CD8-positive, alpha-beta memory T cell (primary cell): ENCODE measurements around the gene FERMT3. TPM values are rescaled to one million over a fixed set of nuclear protein-coding genes. Genes with fewer than 3 reads are reported as not detected.
A peak's percentile ranks its signal among the peaks of the same experiment; 100 is the strongest.

Experiments
- CTCF ChIA-PET: fragments of 350-600 bp; sonication (Branson Sonifier 250); formaldehyde crosslinking; loops from one replicate; lab custom pipeline; 2021; ENCODE audit warnings: antibody characterized with exemption; lab: Charles Lee
- POLR2A ChIA-PET: fragments of 350-600 bp; sonication (Branson Sonifier 250); formaldehyde crosslinking; loops from one replicate; lab custom pipeline; 2021; ENCODE audit warnings: antibody characterized with exemption; lab: Charles Lee
- DNase-seq, 5 donors: peaks; one replicate each; pipeline versions ENCODE4 v3.0.0 to v3.0.0-alpha.2; 2020 to 2022; ENCODE audit warnings: mixed read lengths in 1 of 5
- H3K27ac ChIP-seq: one replicate; pipeline ENCODE4 v1.7.0; 2013; ENCODE audit warnings: low read depth, mild to moderate bottlenecking, low read length, moderate library complexity
- H3K27me3 ChIP-seq: 2 replicates; pipeline ENCODE4 v1.7.0; 2013; ENCODE audit warnings: low read length, mild to moderate bottlenecking; ENCODE audit not compliant: insufficient read depth, poor library complexity, severe bottlenecking
- H3K36me3 ChIP-seq: 2 replicates; pipeline ENCODE4 v1.7.0; 2013; ENCODE audit warnings: mild to moderate bottlenecking, low read length, moderate library complexity; ENCODE audit not compliant: insufficient read depth
- H3K4me1 ChIP-seq: 2 replicates; pipeline ENCODE4 v1.7.0; 2013; ENCODE audit warnings: mild to moderate bottlenecking, low read length, moderate library complexity; ENCODE audit not compliant: insufficient read depth
- H3K4me3 ChIP-seq: 2 replicates; pipeline ENCODE4 v1.7.0; 2013; ENCODE audit warnings: mild to moderate bottlenecking, low read length
- H3K9me3 ChIP-seq: 2 replicates; pipeline ENCODE4 v1.7.0; 2013; ENCODE audit warnings: mild to moderate bottlenecking, low read length
- H3K27ac Mint-ChIP-seq, 8 donors: one replicate each; pipeline ENCODE4 v1.8.0; 2020 to 2021; ENCODE audit warnings: mixed read lengths in 8 of 8, mild to moderate bottlenecking in 6 of 8, inconsistent platforms in 3 of 8, moderate library complexity in 3 of 8
- H3K27me3 Mint-ChIP-seq, 2 donors: one replicate each; pipeline ENCODE4 v1.8.0; 2020 to 2021; ENCODE audit warnings: mixed read lengths in 2 of 2, mild to moderate bottlenecking in 1 of 2, moderate library complexity in 1 of 2
- H3K36me3 Mint-ChIP-seq, 3 donors: one replicate each; pipeline ENCODE4 v1.8.0; 2020 to 2021; ENCODE audit warnings: mixed read lengths in 3 of 3, inconsistent platforms in 1 of 3, mild to moderate bottlenecking in 1 of 3
- H3K4me1 Mint-ChIP-seq, 3 donors: one replicate each; pipeline ENCODE4 v1.8.0; 2020 to 2021; ENCODE audit warnings: mixed read lengths in 3 of 3, inconsistent platforms in 1 of 3, mild to moderate bottlenecking in 1 of 3
- H3K4me3 Mint-ChIP-seq, 7 donors: one replicate each; pipeline ENCODE4 v1.8.0; 2020 to 2021; ENCODE audit warnings: mixed read lengths in 7 of 7, mild to moderate bottlenecking in 6 of 7, moderate library complexity in 4 of 7, inconsistent platforms in 2 of 7
- H3K9me3 Mint-ChIP-seq, 5 donors: one replicate each; pipeline ENCODE4 v1.8.0; 2020 to 2022; ENCODE audit warnings: mixed read lengths in 5 of 5, mild to moderate bottlenecking in 3 of 5, moderate library complexity in 2 of 5, inconsistent platforms in 1 of 5
- polyA plus RNA-seq: library from polyadenylated mRNA; unstranded; fragments of 300-500 nt; fragmentation: Illumina TruSeq; gene quantifications from one replicate; pipeline ENCODE4 v1.2.3, GENCODE V29; 2021
- total RNA-seq, 2 experiments: library from RNA; stranded (reverse); gene quantifications; one replicate each; pipeline ENCODE4 v1.2.3, GENCODE V29; 2021

The FERMT3 gene
- total and polyA plus RNA-seq, 3 experiments from 2014 or later = 205 to 213 (median 206) TPM

DNA sequence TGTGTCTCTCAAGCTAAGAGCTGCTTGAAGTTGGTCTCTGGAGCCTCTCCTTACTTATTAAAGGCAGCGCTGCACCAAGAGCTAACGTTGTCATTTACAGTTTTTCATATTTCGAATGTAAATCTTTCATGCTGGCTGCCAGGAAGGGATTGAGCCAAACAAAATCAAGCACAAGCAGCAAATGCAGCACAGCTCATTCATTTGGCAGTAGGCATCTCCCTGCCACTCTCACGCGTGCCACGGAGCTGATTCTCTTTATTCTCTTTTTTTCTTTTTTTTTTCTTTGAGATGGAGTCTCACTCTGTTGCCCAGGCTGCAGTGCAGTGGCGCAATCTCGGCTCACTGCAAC, 26.4 kb downstream of the FERMT3 start:
- H3K4me3 ChIP-seq = no peak overlapping the region
- Mint-ChIP-seq H3K36me3 (peaks cover 0 to 17% (median 0%) of the 10 kb centered on the region in 3 donors), H3K27me3 (peaks cover 0 to 2% of the 10 kb centered on the region in 2 donors), H3K9me3 (no peaks in the 10 kb centered on the region), H3K27ac (peak overlapping the region; percentile 37 to 96 (median 77)), H3K4me3 (peak overlapping the region; percentile 36 to 97 (median 72)), H3K4me1 (peaks cover 29 to 60% (median 48%) of the 10 kb centered on the region in 3 donors)
- H3K36me3 ChIP-seq = no peaks in the 10 kb centered on the region
- no peaks in the 10 kb centered on the region for H3K27me3 ChIP-seq
- DNase-seq = no peak
- ChIA-PET POLR2A (interaction anchor here (1.1 to 2.5 kb wide), 4 partner anchors 8 to 25 kb away, joined by 3 to 8 read pairs (median 3); partner anchors contain the start of genes FKBP2 and PPP1R14B), CTCF (interaction anchor here (0.7 to 1.6 kb wide), 5 partner anchors 9 to 68 kb away, joined by 3 to 4 read pairs (median 3); partner anchors contain the start of gene PLCB3)
- no peak overlapping the region for H3K27ac ChIP-seq
- H3K4me1 ChIP-seq = peaks cover 48% of the 10 kb centered on the region
- H3K9me3 ChIP-seq = no peaks in the 10 kb centered on the region

DNA sequence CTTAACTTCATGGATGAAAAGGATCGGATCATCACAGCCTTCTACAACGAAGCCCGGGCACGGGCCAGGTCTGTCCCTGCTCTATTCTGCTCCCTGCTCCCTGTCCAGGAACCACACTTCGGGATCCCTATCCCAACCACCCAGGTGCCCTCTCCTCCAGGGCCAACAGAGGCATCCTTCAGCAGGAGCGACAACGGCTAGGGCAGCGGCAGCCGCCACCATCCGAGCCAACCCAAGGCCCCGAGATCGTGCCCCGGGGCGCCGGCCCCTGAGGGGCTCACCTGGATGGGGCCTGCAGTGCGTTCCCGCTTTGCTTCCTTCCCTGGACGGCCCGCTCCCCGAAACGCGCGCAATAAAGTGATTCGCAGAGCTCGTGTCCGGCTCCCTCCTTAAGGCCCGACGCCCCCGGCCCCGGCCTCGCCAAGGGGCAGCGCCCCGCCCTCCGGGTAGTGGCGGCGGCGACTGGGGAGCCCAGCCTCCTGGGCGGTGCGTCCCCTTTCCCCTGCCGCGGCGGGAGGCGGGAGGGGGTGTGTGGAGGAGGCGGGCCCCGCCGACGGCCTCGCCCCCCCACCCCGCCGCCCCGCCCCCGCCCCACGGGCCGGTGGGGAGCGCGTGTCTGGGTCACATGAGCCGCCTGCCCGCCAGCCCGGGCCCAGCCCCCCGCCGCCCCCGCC, 27.5 kb downstream of the FERMT3 start, which contains the start of gene VEGFB:
TSS of gene VEGFB (plus strand) at position 672 of the 674 bp plus-strand sequence. CDS start 250 bp downstream, outside the sequence.
- no peaks in the 10 kb centered on the region for H3K9me3 ChIP-seq
- H3K9me3 Mint-ChIP-seq = no peaks in the 10 kb centered on the region
- H3K4me1 ChIP-seq = peaks cover 44% of the 10 kb centered on the region
- peak; percentile 65 to 82 (median 70) for DNase-seq
- ChIA-PET POLR2A (interaction anchor here (2.5 kb wide), 1 partner anchor 12 kb away, joined by 8 read pairs; the partner anchor contains the start of gene PPP1R14B), CTCF (interaction anchor here (1.0 to 3.2 kb wide), 3 partner anchors 27 to 67 kb away, joined by 3 to 11 read pairs (median 6); partner anchors contain the start of gene FERMT3)
- peaks cover 0 to 28% (median 0%) of the 10 kb centered on the region in 3 donors for H3K36me3 Mint-ChIP-seq
- H3K4me3 ChIP-seq = peak within 1 kb of the TSS; percentile 67
- peak within 1 kb of the TSS; percentile 49 for H3K27ac ChIP-seq
- H3K27ac Mint-ChIP-seq = peak within 1 kb of the TSS; percentile 75 to 96 (median 89)
- peaks cover 27 to 62% (median 41%) of the 10 kb centered on the region in 3 donors for H3K4me1 Mint-ChIP-seq
- H3K36me3 ChIP-seq = no peaks in the 10 kb centered on the region
- H3K4me3 Mint-ChIP-seq = peak within 1 kb of the TSS; percentile 78 to 97 (median 83)
- H3K27me3 Mint-ChIP-seq = peaks cover 0 to 2% of the 10 kb centered on the region in 2 donors
- no peaks in the 10 kb centered on the region for H3K27me3 ChIP-seq

DNA sequence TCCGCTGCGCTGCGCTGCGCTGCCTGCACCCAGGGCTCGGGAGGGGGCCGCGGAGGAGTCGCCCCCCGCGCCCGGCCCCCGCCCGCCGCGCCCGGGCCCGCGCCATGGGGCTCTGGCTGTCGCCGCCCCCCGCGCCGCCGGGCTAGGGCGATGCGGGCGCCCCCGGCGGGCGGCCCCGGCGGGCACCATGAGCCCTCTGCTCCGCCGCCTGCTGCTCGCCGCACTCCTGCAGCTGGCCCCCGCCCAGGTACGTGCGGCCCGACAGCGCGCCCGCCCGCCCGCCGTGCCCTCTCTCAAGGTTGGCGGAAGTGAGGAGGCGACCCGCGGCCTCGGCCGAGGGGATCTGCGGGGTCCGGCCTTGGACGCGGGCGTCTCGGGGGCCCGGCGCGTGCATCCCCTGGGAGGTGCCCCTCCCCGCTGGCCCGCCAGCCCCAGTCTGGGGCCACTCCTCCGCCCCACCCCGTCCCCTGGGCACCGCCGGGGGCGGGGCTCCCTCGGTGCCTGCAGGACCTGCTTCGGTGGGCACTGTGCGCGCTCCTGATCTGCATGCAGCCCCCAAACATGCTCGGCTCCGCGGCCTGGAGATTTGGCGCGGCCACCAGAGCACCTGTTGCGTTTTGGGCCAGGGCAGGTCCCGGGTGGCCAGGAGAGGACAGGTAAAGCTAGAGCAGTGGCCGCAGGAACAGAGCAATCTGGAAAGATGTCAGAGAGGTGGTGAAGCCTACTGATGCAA, 28.3 kb downstream of the FERMT3 start:
- H3K27me3 ChIP-seq = no peaks in the 10 kb centered on the region
- Mint-ChIP-seq H3K27ac (peak overlapping the region; percentile 75 to 96 (median 86)), H3K36me3 (peaks cover 0 to 28% (median 0%) of the 10 kb centered on the region in 3 donors), H3K9me3 (no peaks in the 10 kb centered on the region), H3K4me1 (peaks cover 21 to 57% (median 35%) of the 10 kb centered on the region in 3 donors), H3K4me3 (peak overlapping the region; percentile 70 to 89 (median 79)), H3K27me3 (peaks cover 0 to 2% of the 10 kb centered on the region in 2 donors)
- H3K9me3 ChIP-seq = no peaks in the 10 kb centered on the region
- ChIA-PET CTCF (interaction anchor here (0.6 to 3.2 kb wide), 8 partner anchors 8 to 69 kb away, joined by 3 to 11 read pairs (median 4); partner anchors contain the start of genes FERMT3, NUDT22, PLCB3 and TRPT1), POLR2A (interaction anchor here (1.2 to 2.5 kb wide), 2 partner anchors 8 to 11 kb away, joined by 3 to 8 read pairs; partner anchors contain the start of genes NUDT22 and PPP1R14B)
- peak; percentile 51 to 72 (median 64) for DNase-seq
- peak overlapping the region; percentile 49 for H3K27ac ChIP-seq
- peak overlapping the region; percentile 67 for H3K4me3 ChIP-seq
- no peaks in the 10 kb centered on the region for H3K36me3 ChIP-seq
- peaks cover 38% of the 10 kb centered on the region for H3K4me1 ChIP-seq

DNA sequence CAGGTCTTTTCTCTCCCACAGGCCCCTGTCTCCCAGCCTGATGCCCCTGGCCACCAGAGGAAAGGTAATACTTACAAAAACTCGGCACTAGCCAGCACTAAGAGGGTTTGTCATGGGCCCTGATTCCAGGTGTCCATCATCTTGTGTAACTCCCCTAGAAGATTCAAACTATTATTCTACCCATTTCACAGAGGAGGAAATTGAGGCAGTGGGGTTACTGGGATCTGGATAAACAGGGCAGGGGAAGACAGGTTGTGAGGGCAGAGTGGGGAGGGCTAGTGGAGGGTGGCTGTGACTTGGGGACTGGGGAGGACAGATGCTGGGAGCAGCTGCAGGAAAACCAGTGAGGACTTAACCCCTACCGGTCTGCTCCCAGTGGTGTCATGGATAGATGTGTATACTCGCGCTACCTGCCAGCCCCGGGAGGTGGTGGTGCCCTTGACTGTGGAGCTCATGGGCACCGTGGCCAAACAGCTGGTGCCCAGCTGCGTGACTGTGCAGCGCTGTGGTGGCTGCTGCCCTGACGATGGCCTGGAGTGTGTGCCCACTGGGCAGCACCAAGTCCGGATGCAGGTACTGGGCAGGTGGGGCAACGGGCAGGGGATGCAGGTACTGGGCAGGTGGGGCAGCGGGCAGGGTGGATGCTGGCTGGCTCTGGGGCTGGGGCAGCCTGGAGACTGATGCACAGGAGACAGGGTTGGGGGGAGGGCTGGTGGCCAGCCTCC, 29.1 kb downstream of the FERMT3 start:
- Mint-ChIP-seq H3K4me1 (peaks cover 24 to 58% (median 40%) of the 10 kb centered on the region in 3 donors), H3K4me3 (peak overlapping the region; percentile 70 to 89 (median 79)), H3K36me3 (peaks cover 0 to 25% (median 0%) of the 10 kb centered on the region in 3 donors), H3K27me3 (peaks cover 0 to 2% of the 10 kb centered on the region in 2 donors), H3K27ac (peak overlapping the region; percentile 75 to 96 (median 86)), H3K9me3 (no peaks in the 10 kb centered on the region)
- Histone ChIP-seq H3K27me3 (no peaks in the 10 kb centered on the region), H3K9me3 (no peaks in the 10 kb centered on the region), H3K4me3 (peak overlapping the region; percentile 67), H3K36me3 (no peaks in the 10 kb centered on the region), H3K27ac (peak overlapping the region; percentile 49), H3K4me1 (peaks cover 44% of the 10 kb centered on the region)
- peak in 1 of 5 donors; percentile 45 for DNase-seq
- ChIA-PET CTCF (interaction anchor here (0.7 to 3.2 kb wide), 7 partner anchors 9 to 69 kb away, joined by 3 to 11 read pairs (median 6); partner anchors contain the start of genes FERMT3, NUDT22, PLCB3 and TRPT1), POLR2A (interaction anchor here (1.2 to 2.5 kb wide), 2 partner anchors 9 to 10 kb away, joined by 3 to 8 read pairs; partner anchors contain the start of genes NUDT22 and PPP1R14B)

- Mint-ChIP-seq H3K27me3 (peaks cover 0 to 2% of the 10 kb centered on the region in 2 donors), H3K36me3 (peaks cover 0 to 30% (median 0%) of the 10 kb centered on the region in 3 donors), H3K9me3 (no peaks in the 10 kb centered on the region), H3K4me1 (peaks cover 21 to 54% (median 27%) of the 10 kb centered on the region in 3 donors), H3K27ac (peak overlapping the region in 5 of 8 donors; percentile 47 to 100 (median 77)), H3K4me3 (peak overlapping the region in 2 of 7 donors; percentile 23 to 84)
- CTCF ChIA-PET = interaction anchor here (1.0 to 1.9 kb wide), 3 partner anchors 9 to 52 kb away, joined by 3 to 6 read pairs (median 3); partner anchors contain the start of genes PPP1R14B and STIP1
- Histone ChIP-seq H3K27ac (no peak overlapping the region), H3K4me1 (peaks cover 35% of the 10 kb centered on the region), H3K9me3 (no peaks in the 10 kb centered on the region), H3K27me3 (no peaks in the 10 kb centered on the region), H3K4me3 (no peak overlapping the region), H3K36me3 (no peaks in the 10 kb centered on the region)
- peak in 1 of 5 donors; percentile 44 for DNase-seq
- POLR2A ChIA-PET = interaction anchor here (1.3 kb wide), 1 partner anchor 32 kb away, joined by 3 read pairs; no protein-coding TSS in a partner anchor
Measured at GRCh38 chr11:64237484-64237951, 31.0 kb downstream of the FERMT3 start.

- H3K4me1 Mint-ChIP-seq = peaks cover 21 to 54% (median 23%) of the 10 kb centered on the region in 3 donors
- ChIA-PET POLR2A (interaction anchor here (1.3 kb wide), 1 partner anchor 80 kb away, joined by 3 read pairs; the partner anchor contains the start of genes PRDX5 and TRMT112), CTCF (interaction anchor here (1.9 kb wide), 2 partner anchors 8 to 31 kb away, joined by 4 to 6 read pairs; partner anchors contain the start of gene PPP1R14B)
- no peaks in the 10 kb centered on the region for H3K9me3 Mint-ChIP-seq
- no peak overlapping the region for H3K27ac ChIP-seq
- H3K9me3 ChIP-seq = no peaks in the 10 kb centered on the region
- DNase-seq = no peak
- H3K27ac Mint-ChIP-seq = peak overlapping the region in 6 of 8 donors; percentile 48 to 100 (median 87)
- peaks cover 37% of the 10 kb centered on the region for H3K4me1 ChIP-seq
- peak overlapping the region in 3 of 7 donors; percentile 31 to 84 (median 40) for H3K4me3 Mint-ChIP-seq
- H3K27me3 ChIP-seq = no peaks in the 10 kb centered on the region
- no peaks in the 10 kb centered on the region for H3K36me3 ChIP-seq
- H3K4me3 ChIP-seq = no peak overlapping the region
- peaks cover 0 to 31% (median 0%) of the 10 kb centered on the region in 3 donors for H3K36me3 Mint-ChIP-seq
- H3K27me3 Mint-ChIP-seq = peaks cover 0 to 2% of the 10 kb centered on the region in 2 donors
Measured at GRCh38 chr11:64238076-64238475, 31.6 kb downstream of the FERMT3 start.
